ENCODE data around the gene KCNQ1. TPM values are rescaled to one million over a fixed set of nuclear protein-coding genes. Genes with fewer than 3 reads are reported as not detected.

Gene KCNQ1
- total RNA-seq, 3 donors from 2014 or later (not counting 1 experiment from before 2014, with no cell fraction given) = 1.9 to 7.8 (median 3.3) TPM

- Histone ChIP-seq H3K9me3 (ENCODE audit: control insufficient read depth, insufficient read depth, low read length) (peaks cover 16% of the 10 kb centered on the region), H3K4me3 (ENCODE audit: low read length) (no peak overlapping the region), H3K4me1 (ENCODE audit: control insufficient read depth, insufficient read depth, low read length) (no peaks in the 10 kb centered on the region), H3K36me3 (ENCODE audit: control insufficient read depth, insufficient read depth, low read length) (no peaks in the 10 kb centered on the region), H3K27ac (ENCODE audit: low read length) (no peak overlapping the region), H3K27me3 (ENCODE audit: control insufficient read depth, insufficient read depth, low read length) (no peaks in the 10 kb centered on the region)
- no peak for ATAC-seq
- TF ChIP-seq CTCF (IDR thresholded peaks at IDR 0.05) = no peak
- no peak for DNase-seq
- WGBS (ENCODE audit: insufficient coverage) = 90% methylated on average over 8 of the region's 11 CpGs
- peaks cover 23 to 36% of the 10 kb centered on the region in 2 donors for H3K27me3 Mint-ChIP-seq (ENCODE audit: low read depth in 2 of 2)
- intact Hi-C loops (cut with micrococcal nuclease) = no loop called here
- no peaks in the 10 kb centered on the region for H3K4me1 Mint-ChIP-seq
- H3K9me3 Mint-ChIP-seq = peaks cover 9 to 22% of the 10 kb centered on the region in 2 donors
- peaks cover 27% of the 10 kb centered on the region for H3K36me3 Mint-ChIP-seq
- no peak overlapping the region for H3K27ac Mint-ChIP-seq
- no peak overlapping the region for H3K4me3 Mint-ChIP-seq
Measured at GRCh38 chr11:2652333-2653197, 207.8 kb downstream of the KCNQ1 start.

- no peak overlapping the region for H3K4me3 ChIP-seq (ENCODE audit: low read length)
- no peaks in the 10 kb centered on the region for H3K27me3 ChIP-seq (ENCODE audit: control insufficient read depth, insufficient read depth, low read length)
- no peak overlapping the region for H3K27ac Mint-ChIP-seq
- no peak overlapping the region for H3K4me3 Mint-ChIP-seq
- intact Hi-C loops (cut with micrococcal nuclease) = no loop called here
- peaks cover 27% of the 10 kb centered on the region for H3K36me3 Mint-ChIP-seq
- H3K9me3 Mint-ChIP-seq = peaks cover 9 to 21% of the 10 kb centered on the region in 2 donors
- no peaks in the 10 kb centered on the region for H3K36me3 ChIP-seq (ENCODE audit: control insufficient read depth, insufficient read depth, low read length)
- H3K9me3 ChIP-seq (ENCODE audit: control insufficient read depth, insufficient read depth, low read length) = peaks cover 13% of the 10 kb centered on the region
- H3K27me3 Mint-ChIP-seq (ENCODE audit: low read depth in 2 of 2) = peaks cover 19 to 43% of the 10 kb centered on the region in 2 donors
- no peaks in the 10 kb centered on the region for H3K4me1 Mint-ChIP-seq
- no peaks in the 10 kb centered on the region for H3K4me1 ChIP-seq (ENCODE audit: control insufficient read depth, insufficient read depth, low read length)
- no peak for ATAC-seq
- DNase-seq = no peak
- WGBS (ENCODE audit: insufficient coverage) = 100% methylated on average over 1 of the region's 1 CpG
- H3K27ac ChIP-seq (ENCODE audit: low read length) = no peak overlapping the region
- TF ChIP-seq CTCF (IDR thresholded peaks at IDR 0.05) = no peak
Measured at GRCh38 chr11:2653198-2653551, 208.4 kb downstream of the KCNQ1 start.

- no peak overlapping the region for H3K4me3 Mint-ChIP-seq
- Histone ChIP-seq H3K27ac (ENCODE audit: low read length) (no peak overlapping the region), H3K27me3 (ENCODE audit: control insufficient read depth, insufficient read depth, low read length) (no peaks in the 10 kb centered on the region), H3K9me3 (ENCODE audit: control insufficient read depth, insufficient read depth, low read length) (peaks cover 13% of the 10 kb centered on the region), H3K36me3 (ENCODE audit: control insufficient read depth, insufficient read depth, low read length) (no peaks in the 10 kb centered on the region), H3K4me1 (ENCODE audit: control insufficient read depth, insufficient read depth, low read length) (no peaks in the 10 kb centered on the region), H3K4me3 (ENCODE audit: low read length) (no peak overlapping the region)
- intact Hi-C loops (cut with micrococcal nuclease) = no loop called here
- H3K36me3 Mint-ChIP-seq = peaks cover 23% of the 10 kb centered on the region
- H3K9me3 Mint-ChIP-seq = peaks cover 6 to 18% of the 10 kb centered on the region in 2 donors
- DNase-seq = no peak
- TF ChIP-seq CTCF (IDR thresholded peaks at IDR 0.05) = no peak
- WGBS (ENCODE audit: insufficient coverage) = 94% methylated on average over 16 of the region's 16 CpGs
- H3K4me1 Mint-ChIP-seq = no peaks in the 10 kb centered on the region
- H3K27ac Mint-ChIP-seq = no peak overlapping the region
- H3K27me3 Mint-ChIP-seq (ENCODE audit: low read depth in 2 of 2) = peaks cover 21 to 49% of the 10 kb centered on the region in 2 donors
- ATAC-seq = no peak
Measured at GRCh38 chr11:2653930-2654739, 209.3 kb downstream of the KCNQ1 start.
